ENCODE data around the gene KRTAP16-1. TPM values are rescaled to one million over a fixed set of nuclear protein-coding genes. Genes with fewer than 3 reads are reported as not detected.

KRTAP16-1 gene
- not detected for total RNA-seq
- not detected for polyA plus RNA-seq (2013, experiment 1 of 2)
- not detected for polyA plus RNA-seq (2013, experiment 2 of 2)
- long read RNA-seq, experiment 1, result 0 reads
- long read RNA-seq, experiment 2, result 0 reads
- long read RNA-seq, experiment 3, result 0 reads
- long read RNA-seq, experiment 4, result 0 reads

- no peaks in the 10 kb centered on the region for H3K4me1 ChIP-seq (ENCODE audit: control insufficient read depth, insufficient read depth, low read length)
- H3K27me3 ChIP-seq (ENCODE audit: control insufficient read depth, insufficient read depth, low read length, poor library complexity, severe bottlenecking), result peaks cover 8% of the 10 kb centered on the region
- Mint-ChIP-seq H3K27ac (no peak within 1 kb of the TSS), H3K27me3 (ENCODE audit: insufficient read depth) (peaks cover 4% of the 10 kb centered on the region), H3K4me3 (no peak within 1 kb of the TSS), H3K36me3 (ENCODE audit: low read depth) (no peaks in the 10 kb centered on the region), H3K4me1 (no peaks in the 10 kb centered on the region), H3K9me3 (no peaks in the 10 kb centered on the region)
- no peak within 1 kb of the TSS for H3K4me3 ChIP-seq (ENCODE audit: low read length)
- no peaks in the 10 kb centered on the region for H3K9me3 ChIP-seq (ENCODE audit: control insufficient read depth, low read length)
- no peak within 1 kb of the TSS for H3K27ac ChIP-seq (ENCODE audit: low read depth, low read length)
- TF ChIP-seq CTCF (conservative IDR thresholded peaks at IDR 0.05), result no peak
- no peak for DNase-seq
- H3K9ac ChIP-seq (ENCODE audit: extremely low read depth, low read length, poor library complexity, severe bottlenecking), result no peak within 1 kb of the TSS
- no peaks in the 10 kb centered on the region for H3K36me3 ChIP-seq (ENCODE audit: control insufficient read depth, insufficient read depth, low read length)
- 85% methylated on average over 7 of the region's 7 CpGs; no CpG with 5 or more reads in 1 of the 2 experiments for WGBS, 2 experiments (ENCODE audit: insufficient coverage in 1 of 2, insufficient read length in 1 of 2)
Observed at GRCh38 chr17:41308918-41309359, at the start of gene KRTAP16-1. Gene KRTAP16-1, minus strand, starts transcription at chr17:41309309. Its CDS starts 56 bp downstream, at chr17:41309253.

- H3K4me3 Mint-ChIP-seq, result no peak overlapping the region
- Histone ChIP-seq H3K4me3 (ENCODE audit: low read length) (no peak overlapping the region), H3K27ac (ENCODE audit: low read depth, low read length) (no peak overlapping the region), H3K9ac (ENCODE audit: extremely low read depth, low read length, poor library complexity, severe bottlenecking) (no peak overlapping the region), H3K36me3 (ENCODE audit: control insufficient read depth, insufficient read depth, low read length) (no peaks in the 10 kb centered on the region), H3K9me3 (ENCODE audit: control insufficient read depth, low read length) (no peaks in the 10 kb centered on the region), H3K27me3 (ENCODE audit: control insufficient read depth, insufficient read depth, low read length, poor library complexity, severe bottlenecking) (peaks cover 9% of the 10 kb centered on the region), H3K4me1 (ENCODE audit: control insufficient read depth, insufficient read depth, low read length) (no peaks in the 10 kb centered on the region)
- DNase-seq, result peak; percentile 2
- H3K36me3 Mint-ChIP-seq (ENCODE audit: low read depth), result no peaks in the 10 kb centered on the region
- H3K27ac Mint-ChIP-seq, result no peak overlapping the region
- H3K4me1 Mint-ChIP-seq, result no peaks in the 10 kb centered on the region
- H3K9me3 Mint-ChIP-seq, result no peaks in the 10 kb centered on the region
- TF ChIP-seq CTCF (conservative IDR thresholded peaks at IDR 0.05), result no peak
- peaks cover 9% of the 10 kb centered on the region for H3K27me3 Mint-ChIP-seq (ENCODE audit: insufficient read depth)
- 89% methylated on average over 2 of the region's 4 CpGs; no CpG with 5 or more reads in 1 of the 2 experiments for WGBS, 2 experiments (ENCODE audit: insufficient coverage in 1 of 2, insufficient read length in 1 of 2)
Observed at GRCh38 chr17:41354536-41354935, 45.4 kb upstream of the KRTAP16-1 start.

- Mint-ChIP-seq H3K4me1 (no peaks in the 10 kb centered on the region), H3K27ac (no peak overlapping the region), H3K9me3 (no peaks in the 10 kb centered on the region), H3K4me3 (no peak overlapping the region), H3K27me3 (ENCODE audit: insufficient read depth) (peaks cover 9% of the 10 kb centered on the region), H3K36me3 (ENCODE audit: low read depth) (no peaks in the 10 kb centered on the region)
- Histone ChIP-seq H3K4me1 (ENCODE audit: control insufficient read depth, insufficient read depth, low read length) (no peaks in the 10 kb centered on the region), H3K27me3 (ENCODE audit: control insufficient read depth, insufficient read depth, low read length, poor library complexity, severe bottlenecking) (peaks cover 9% of the 10 kb centered on the region), H3K9me3 (ENCODE audit: control insufficient read depth, low read length) (no peaks in the 10 kb centered on the region), H3K27ac (ENCODE audit: low read depth, low read length) (no peak overlapping the region), H3K36me3 (ENCODE audit: control insufficient read depth, insufficient read depth, low read length) (no peaks in the 10 kb centered on the region), H3K4me3 (ENCODE audit: low read length) (no peak overlapping the region), H3K9ac (ENCODE audit: extremely low read depth, low read length, poor library complexity, severe bottlenecking) (no peak overlapping the region)
- TF ChIP-seq CTCF (conservative IDR thresholded peaks at IDR 0.05), result no peak
- 84 to 87% methylated on average over 6 to 7 of the region's 7 CpGs for WGBS, 2 experiments (ENCODE audit: insufficient coverage in 1 of 2, insufficient read length in 1 of 2)
- DNase-seq, result peak; percentile 76
Observed at GRCh38 chr17:41352597-41353366, 43.7 kb upstream of the KRTAP16-1 start.

All from endodermal cell (in vitro differentiated cells).